CD4-positive, alpha-beta T cell treated with Interleukin-4 for 4 hours (primary cell): ENCODE data around the gene SCN2B.

Source experiments
- DNase-seq: peaks from one replicate; pipeline ENCODE4 v3.0.0-alpha.2; 2020

SCN2B gene

GRCh38 chr11:118129471-118130172 is 46.8 kb downstream of the SCN2B start:
- no peak for DNase-seq

- DNase-seq: no peak
These were observed 47.5 kb downstream of the SCN2B start for GRCh38 chr11:118128721-118129470.

- DNase-seq: no peak
These were observed 48.1 kb downstream of the SCN2B start for GRCh38 chr11:118128310-118128709.

GRCh38 chr11:118126082-118126838 is 50.2 kb downstream of the SCN2B start:
- no peak for DNase-seq

- no peak for DNase-seq
These were observed 51.4 kb downstream of the SCN2B start for GRCh38 chr11:118124929-118125535.

- DNase-seq: no peak
These were observed 55.6 kb downstream of the SCN2B start for GRCh38 chr11:118120793-118121192.

- DNase-seq: no peak
These were observed 58.4 kb downstream of the SCN2B start for GRCh38 chr11:118117790-118118601.

- DNase-seq: no peak
These were observed 61.4 kb downstream of the SCN2B start for GRCh38 chr11:118115048-118115447.

GRCh38 chr11:118114266-118114665 is 62.2 kb downstream of the SCN2B start:
- DNase-seq: no peak

GRCh38 chr11:118112711-118113430 is 63.6 kb downstream of the SCN2B start:
- DNase-seq: no peak
